RWPE2 (cell line): ENCODE measurements around the gene KY.

Source experiments
- ATAC-seq: fragments of 200-7000 bp; cut with Tn5 transposase; 3 replicates; pipeline ENCODE4 v1.9.1; 2021; ENCODE audit warnings: low read depth
- DNase-seq: peaks from one replicate; pipeline ENCODE4 v3.0.0-alpha.2; 2020; ENCODE audit warnings: low spot score
- H3K27ac ChIP-seq: fragments of 450-650 bp; 2 replicates; pipeline ENCODE4 v1.5.1; 2017; ENCODE audit warnings: mild to moderate bottlenecking; ENCODE audit not compliant: poor library complexity, severe bottlenecking
- H3K27me3 ChIP-seq: fragments of 250-450 bp; sonication (Bioruptor Pico); 2 replicates; pipeline ENCODE4 v1.5.1; 2021; ENCODE audit warnings: mild to moderate bottlenecking, moderate library complexity; ENCODE audit not compliant: insufficient read depth, poor library complexity, severe bottlenecking
- H3K36me3 ChIP-seq: fragments of 250-450 bp; sonication (Bioruptor Pico); 2 replicates; pipeline ENCODE4 v1.5.1; 2020; ENCODE audit warnings: low read depth, mild to moderate bottlenecking, moderate library complexity
- H3K4me1 ChIP-seq: fragments of 250-450 bp; sonication (Bioruptor Pico); 2 replicates; pipeline ENCODE4 v1.5.1; 2021; ENCODE audit warnings: mild to moderate bottlenecking, moderate library complexity; ENCODE audit not compliant: insufficient read depth, poor library complexity, severe bottlenecking
- H3K4me3 ChIP-seq: fragments of 250-450 bp; sonication (Bioruptor Pico); 2 replicates; pipeline ENCODE4 v1.5.1; 2021; ENCODE audit warnings: mild to moderate bottlenecking, moderate library complexity; ENCODE audit not compliant: severe bottlenecking
- H3K9me3 ChIP-seq: fragments of 250-450 bp; sonication (Bioruptor Pico); 2 replicates; pipeline ENCODE4 v1.5.1; 2021; ENCODE audit warnings: mild to moderate bottlenecking, moderate library complexity; ENCODE audit not compliant: severe bottlenecking
- CTCF ChIP-seq: fragments of 450-650 bp; IDR thresholded peaks from one replicate; pipeline ENCODE4 v1.5.1; 2017; ENCODE audit warnings: mild to moderate bottlenecking, moderate library complexity; ENCODE audit not compliant: poor library complexity, severe bottlenecking

The KY gene

GRCh38 chr3:134650431-134651346, at the start of gene KY:
TSS of gene KY (minus strand) at chr3:134651022. CDS start at chr3:134650960, 62 bp downstream.
- peak; percentile 12 for TF ChIP-seq CTCF
- ATAC-seq (peak; percentile 49), DNase-seq (no peak)
- Histone ChIP-seq H3K4me3 (peak within 1 kb of the TSS; percentile 4), H3K4me1 (no peaks in the 10 kb centered on the region), H3K9me3 (no peaks in the 10 kb centered on the region), H3K36me3 (no peaks in the 10 kb centered on the region), H3K27ac (no peak within 1 kb of the TSS), H3K27me3 (peaks cover 14% of the 10 kb centered on the region)

- no peaks in the 10 kb centered on the region for H3K4me1 ChIP-seq
- DNase-seq: no peak
- no peaks in the 10 kb centered on the region for H3K9me3 ChIP-seq
- H3K4me3 ChIP-seq: no peak overlapping the region
- no peaks in the 10 kb centered on the region for H3K27me3 ChIP-seq
- no peak for ATAC-seq
- no peaks in the 10 kb centered on the region for H3K36me3 ChIP-seq
- TF ChIP-seq CTCF: no peak
- H3K27ac ChIP-seq: no peak overlapping the region
Observed at GRCh38 chr3:134699721-134700120, 48.9 kb upstream of the KY start.

- H3K27ac ChIP-seq: no peak overlapping the region
- H3K4me1 ChIP-seq: no peaks in the 10 kb centered on the region
- no peak for TF ChIP-seq CTCF
- H3K36me3 ChIP-seq: no peaks in the 10 kb centered on the region
- no peak for DNase-seq
- ATAC-seq: peak; percentile 12; the same call in 1 of the 3 replicates
- no peaks in the 10 kb centered on the region for H3K9me3 ChIP-seq
- H3K4me3 ChIP-seq: no peak overlapping the region
- H3K27me3 ChIP-seq: no peaks in the 10 kb centered on the region
Observed at GRCh38 chr3:134699141-134699711, 48.4 kb upstream of the KY start.

GRCh38 chr3:134697830-134698689, 47.2 kb upstream of the KY start:
- Histone ChIP-seq H3K9me3 (no peaks in the 10 kb centered on the region), H3K4me1 (no peaks in the 10 kb centered on the region), H3K36me3 (no peaks in the 10 kb centered on the region), H3K27ac (no peak overlapping the region), H3K4me3 (no peak overlapping the region), H3K27me3 (no peaks in the 10 kb centered on the region)
- no peak for TF ChIP-seq CTCF
- ATAC-seq: no peak
- DNase-seq: no peak
